ENCODE data around the gene STPG3. TPM values are rescaled to one million over a fixed set of nuclear protein-coding genes. Genes with fewer than 3 reads are reported as not detected.
A peak's percentile ranks its signal among the peaks of the same experiment; 100 is the strongest.

STPG3 gene
- total and polyA plus RNA-seq, 9 of the 15 experiments (the other 6 are each of a cell fraction or from before 2014, with no cell fraction given) = not detected

DNA sequence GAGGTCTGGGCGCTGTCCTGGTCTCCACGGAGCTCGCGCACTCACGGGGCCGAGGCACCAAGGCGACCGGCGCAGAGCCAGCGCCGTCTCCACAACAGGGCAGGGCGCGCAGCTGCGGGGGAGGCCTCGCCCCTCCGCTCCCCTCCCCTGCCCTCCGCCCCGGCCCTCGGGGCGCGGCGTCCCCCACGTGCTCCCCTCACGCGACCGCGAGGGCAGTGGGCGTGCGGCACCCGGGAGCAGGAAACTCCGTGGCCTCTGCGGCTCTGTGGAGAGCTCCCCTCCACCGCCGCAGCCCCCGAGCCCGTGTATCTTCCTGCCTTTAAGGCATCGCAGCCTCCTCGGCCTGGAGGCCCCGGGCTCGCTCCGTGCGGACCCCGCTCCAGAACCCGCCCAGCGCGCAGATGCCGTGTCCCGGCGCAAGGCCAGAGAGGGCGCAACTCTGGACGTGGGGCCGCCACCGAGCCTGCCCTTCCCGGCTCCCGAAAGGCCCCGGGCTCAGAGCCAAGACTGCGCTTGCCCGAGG is 10.7 kb upstream of the STPG3 start (continued):
- TF ChIP-seq, protein P1, sequence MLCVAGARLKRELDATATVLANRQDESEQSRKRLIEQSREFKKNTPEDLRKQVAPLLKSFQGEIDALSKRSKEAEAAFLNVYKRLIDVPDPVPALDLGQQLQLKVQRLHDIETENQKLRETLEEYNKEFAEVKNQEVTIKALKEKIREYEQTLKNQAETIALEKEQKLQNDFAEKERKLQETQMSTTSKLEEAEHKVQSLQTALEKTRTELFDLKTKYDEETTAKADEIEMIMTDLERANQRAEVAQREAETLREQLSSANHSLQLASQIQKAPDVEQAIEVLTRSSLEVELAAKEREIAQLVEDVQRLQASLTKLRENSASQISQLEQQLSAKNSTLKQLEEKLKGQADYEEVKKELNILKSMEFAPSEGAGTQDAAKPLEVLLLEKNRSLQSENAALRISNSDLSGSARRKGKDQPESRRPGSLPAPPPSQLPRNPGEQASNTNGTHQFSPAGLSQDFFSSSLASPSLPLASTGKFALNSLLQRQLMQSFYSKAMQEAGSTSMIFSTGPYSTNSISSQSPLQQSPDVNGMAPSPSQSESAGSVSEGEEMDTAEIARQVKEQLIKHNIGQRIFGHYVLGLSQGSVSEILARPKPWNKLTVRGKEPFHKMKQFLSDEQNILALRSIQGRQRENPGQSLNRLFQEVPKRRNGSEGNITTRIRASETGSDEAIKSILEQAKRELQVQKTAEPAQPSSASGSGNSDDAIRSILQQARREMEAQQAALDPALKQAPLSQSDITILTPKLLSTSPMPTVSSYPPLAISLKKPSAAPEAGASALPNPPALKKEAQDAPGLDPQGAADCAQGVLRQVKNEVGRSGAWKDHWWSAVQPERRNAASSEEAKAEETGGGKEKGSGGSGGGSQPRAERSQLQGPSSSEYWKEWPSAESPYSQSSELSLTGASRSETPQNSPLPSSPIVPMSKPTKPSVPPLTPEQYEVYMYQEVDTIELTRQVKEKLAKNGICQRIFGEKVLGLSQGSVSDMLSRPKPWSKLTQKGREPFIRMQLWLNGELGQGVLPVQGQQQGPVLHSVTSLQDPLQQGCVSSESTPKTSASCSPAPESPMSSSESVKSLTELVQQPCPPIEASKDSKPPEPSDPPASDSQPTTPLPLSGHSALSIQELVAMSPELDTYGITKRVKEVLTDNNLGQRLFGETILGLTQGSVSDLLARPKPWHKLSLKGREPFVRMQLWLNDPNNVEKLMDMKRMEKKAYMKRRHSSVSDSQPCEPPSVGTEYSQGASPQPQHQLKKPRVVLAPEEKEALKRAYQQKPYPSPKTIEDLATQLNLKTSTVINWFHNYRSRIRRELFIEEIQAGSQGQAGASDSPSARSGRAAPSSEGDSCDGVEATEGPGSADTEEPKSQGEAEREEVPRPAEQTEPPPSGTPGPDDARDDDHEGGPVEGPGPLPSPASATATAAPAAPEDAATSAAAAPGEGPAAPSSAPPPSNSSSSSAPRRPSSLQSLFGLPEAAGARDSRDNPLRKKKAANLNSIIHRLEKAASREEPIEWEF (CRISPR knock-in tag; IDR thresholded peaks at IDR 0.05) = no peak
- TF ChIP-seq ZNF274 (IDR thresholded peaks at IDR 0.05; ENCODE audit: borderline replicate concordance, low read depth, low read length) (no peak), ZSCAN32 (CRISPR knock-in tag; IDR thresholded peaks at IDR 0.05) (no peak), HNRNPH1 (optimal IDR thresholded peaks at IDR 0.05; ENCODE audit: low read depth, low read length) (no peak), LARP7 (IDR thresholded peaks at IDR 0.05) (no peak), SAP30 (IDR thresholded peaks at IDR 0.05; ENCODE audit: borderline replicate concordance, insufficient read depth, low read depth, low read length, poor library complexity, severe bottlenecking) (peak; percentile 69), HNRNPL (IDR thresholded peaks at IDR 0.05; ENCODE audit: low read depth, low read length) (peak; percentile 77; the same call in 1 of the 2 replicates), RB1 (IDR thresholded peaks at IDR 0.05; ENCODE audit: low read depth) (peak; percentile 81; the same call in 1 of the 2 replicates), TSC22D4 (tag; IDR thresholded peaks at IDR 0.05) (no peak), SP1 (CRISPR knock-in tag; IDR thresholded peaks at IDR 0.05) (no peak), HDAC1 (IDR thresholded peaks at IDR 0.05) (peak in 1 of 2 experiments; percentile 97; a peak in 3 of 4 replicates), MYNN (IDR thresholded peaks at IDR 0.05) (peak; percentile 28; the same call in 1 of the 2 replicates), MYNN (CRISPR knock-in tag; IDR thresholded peaks at IDR 0.05) (no peak), OTX1 (CRISPR knock-in tag; IDR thresholded peaks at IDR 0.05) (no peak), DPF2 (IDR thresholded peaks at IDR 0.05) (no peak; the same call in 1 of the 2 replicates), RNF2 (IDR thresholded peaks at IDR 0.05) (no peak; the same call in 1 of the 2 replicates), RFX7 (CRISPR knock-in tag; IDR thresholded peaks at IDR 0.05) (no peak), CEBPG (CRISPR knock-in tag; IDR thresholded peaks at IDR 0.05) (no peak), CEBPG (tag; conservative IDR thresholded peaks at IDR 0.05 in 1 of 2, IDR thresholded peaks at IDR 0.05 in 1 of 2) (no peak)
- TF ChIP-seq, protein P2, sequence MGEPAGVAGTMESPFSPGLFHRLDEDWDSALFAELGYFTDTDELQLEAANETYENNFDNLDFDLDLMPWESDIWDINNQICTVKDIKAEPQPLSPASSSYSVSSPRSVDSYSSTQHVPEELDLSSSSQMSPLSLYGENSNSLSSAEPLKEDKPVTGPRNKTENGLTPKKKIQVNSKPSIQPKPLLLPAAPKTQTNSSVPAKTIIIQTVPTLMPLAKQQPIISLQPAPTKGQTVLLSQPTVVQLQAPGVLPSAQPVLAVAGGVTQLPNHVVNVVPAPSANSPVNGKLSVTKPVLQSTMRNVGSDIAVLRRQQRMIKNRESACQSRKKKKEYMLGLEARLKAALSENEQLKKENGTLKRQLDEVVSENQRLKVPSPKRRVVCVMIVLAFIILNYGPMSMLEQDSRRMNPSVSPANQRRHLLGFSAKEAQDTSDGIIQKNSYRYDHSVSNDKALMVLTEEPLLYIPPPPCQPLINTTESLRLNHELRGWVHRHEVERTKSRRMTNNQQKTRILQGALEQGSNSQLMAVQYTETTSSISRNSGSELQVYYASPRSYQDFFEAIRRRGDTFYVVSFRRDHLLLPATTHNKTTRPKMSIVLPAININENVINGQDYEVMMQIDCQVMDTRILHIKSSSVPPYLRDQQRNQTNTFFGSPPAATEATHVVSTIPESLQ (CRISPR knock-in tag; IDR thresholded peaks at IDR 0.05) = 0 out of 2 replicates have a peak, but pooled peaks have one; percentile 75
- TF ChIP-seq, protein P3, sequence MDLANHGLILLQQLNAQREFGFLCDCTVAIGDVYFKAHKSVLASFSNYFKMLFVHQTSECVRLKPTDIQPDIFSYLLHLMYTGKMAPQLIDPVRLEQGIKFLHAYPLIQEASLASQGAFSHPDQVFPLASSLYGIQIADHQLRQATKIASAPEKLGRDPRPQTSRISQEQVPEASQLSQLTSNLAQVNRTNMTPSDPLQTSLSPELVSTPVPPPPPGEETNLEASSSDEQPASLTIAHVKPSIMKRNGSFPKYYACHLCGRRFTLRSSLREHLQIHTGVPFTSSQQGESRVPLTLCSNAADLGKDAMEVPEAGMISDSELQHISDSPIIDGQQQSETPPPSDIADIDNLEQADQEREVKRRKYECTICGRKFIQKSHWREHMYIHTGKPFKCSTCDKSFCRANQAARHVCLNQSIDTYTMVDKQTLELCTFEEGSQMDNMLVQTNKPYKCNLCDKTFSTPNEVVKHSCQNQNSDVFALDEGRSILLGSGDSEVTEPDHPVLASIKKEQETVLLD (IDR thresholded peaks at IDR 0.05) = peak; percentile 77
